K562 (cell line): Measurements from ENCODE around the gene MILR1. TPM values are rescaled to one million over a fixed set of nuclear protein-coding genes. Genes with fewer than 3 reads are reported as not detected.

ENCODE experiments used
- ATAC-seq: fragments of 200-7000 bp; cut with Tn5 transposase; 3 replicates; pipeline ENCODE4 v1.9.1; 2020; ENCODE audit warnings: moderate library complexity
- BruUV-seq: library from RNA; stranded (reverse); fragments of 400-500 nt; replicated peaks from 2 replicates; lab custom pipeline; 2021; lab: Mats Ljungman, UMichigan
- CTCF ChIA-PET: fragments of 300-600 bp; formaldehyde crosslinking; extraction: SDS; loops from one replicate; lab custom pipeline; 2021; ENCODE audit warnings: low intra/inter-chr PET ratio; lab: Yijun Ruan, JAX
- POLR2A ChIA-PET: fragments of 300-600, 350-650 bp; sonication (Branson Sonifier 250); formaldehyde crosslinking; extraction: SDS; loops from one replicate; lab custom pipeline; 2021; ENCODE audit warnings: antibody characterized with exemption, inconsistent platforms; lab: Yijun Ruan, JAX
- DNase-seq, 4 experiments: peaks; one replicate each; pipeline versions ENCODE4 v3.0.0 to v3.0.0-alpha.2; 2011 to 2018; ENCODE audit warnings: low spot score in 3 of 4, mixed read lengths in 3 of 4; ENCODE audit errors: extremely low read depth in 1 of 4
- FAIRE-seq: peaks from 2 replicates; lab custom pipeline; 2011; peaks lifted over from hg19 to GRCh38; lab: Jason Lieb, UNC
- H2AFZ ChIP-seq: 2 replicates; pipeline ENCODE4 v1.6.0; 2011; ENCODE audit warnings: low read depth, low read length, control low read depth, inconsistent platforms
- H3K27ac ChIP-seq: fragments of 200-600 bp; 3 replicates; pipeline ENCODE4 v1.8.0; 2011; ENCODE audit warnings: low read depth, mild to moderate bottlenecking, control low read depth, inconsistent platforms, low read length, moderate library complexity, mixed read lengths; ENCODE audit errors: extremely low read depth
- H3K27me3 ChIP-seq, 2 experiments: fragments of 300-600 bp in 1 of 2; 2 replicates in 1 of 2; 3 replicates in 1 of 2; pipeline versions ENCODE4 v1.6.0 to v1.8.0; 2011; ENCODE audit warnings: inconsistent platforms in 2 of 2, low read length in 2 of 2, mild to moderate bottlenecking in 1 of 2, mixed read lengths in 1 of 2, moderate library complexity in 1 of 2; ENCODE audit not compliant: control insufficient read depth in 2 of 2, insufficient read depth in 2 of 2
- H3K36me3 ChIP-seq: fragments of 300-600 bp; 3 replicates; pipeline ENCODE4 v1.8.0; 2011; ENCODE audit warnings: mild to moderate bottlenecking, low read length, inconsistent platforms; ENCODE audit not compliant: control insufficient read depth, insufficient read depth
- H3K4me1 ChIP-seq, 2 experiments: fragments of 200-600 bp in 1 of 2; replicated peaks in 1 of 2; 2 replicates in 1 of 2; 3 replicates in 1 of 2; pipeline versions ENCODE4 v1.5.1 to v1.8.0; 2011; ENCODE audit warnings: inconsistent platforms in 2 of 2, low read length in 2 of 2, mild to moderate bottlenecking in 1 of 2, mixed read lengths in 1 of 2, moderate library complexity in 1 of 2; ENCODE audit not compliant: control insufficient read depth in 2 of 2, insufficient read depth in 2 of 2
- H3K4me2 ChIP-seq: 2 replicates; pipeline ENCODE4 v1.6.1; 2011; ENCODE audit warnings: low read length, control low read depth, inconsistent platforms, mixed read lengths; ENCODE audit not compliant: insufficient read depth
- H3K4me3 ChIP-seq: fragments of 200-600 bp; sonication (generic), shearing (Covaris generic); 2 replicates; pipeline ENCODE4 v1.5.1; 2016; ENCODE audit warnings: control low read depth, inconsistent platforms
- H3K79me2 ChIP-seq: fragments of 200-600 bp; 3 replicates; pipeline ENCODE4 v1.8.0; 2011; ENCODE audit warnings: low read length, inconsistent platforms; ENCODE audit not compliant: control insufficient read depth, insufficient read depth
- H3K9ac ChIP-seq, 2 experiments: 2 replicates each; pipeline versions ENCODE4 v1.6.0 to v1.6.1; 2011; ENCODE audit warnings: low read depth in 2 of 2, low read length in 2 of 2, control low read depth in 1 of 2, inconsistent platforms in 1 of 2, mild to moderate bottlenecking in 1 of 2, mixed read lengths in 1 of 2; ENCODE audit not compliant: insufficient read depth in 1 of 2
- H3K9me1 ChIP-seq: one replicate; pipeline ENCODE4 v1.6.0; 2011; ENCODE audit warnings: inconsistent platforms, mild to moderate bottlenecking, low read length, moderate library complexity; ENCODE audit not compliant: control insufficient read depth, insufficient read depth
- H3K9me3 ChIP-seq: replicated peaks from 2 replicates; pipeline ENCODE4 v1.5.1; 2011; ENCODE audit warnings: low read depth, low read length, inconsistent platforms; ENCODE audit not compliant: control insufficient read depth, insufficient read depth
- H4K20me1 ChIP-seq: replicated peaks from 2 replicates; pipeline ENCODE4 v1.6.1; 2011; ENCODE audit warnings: low read length, inconsistent platforms, mixed read lengths; ENCODE audit not compliant: control insufficient read depth, insufficient read depth
- BRF1 ChIP-seq: IDR thresholded peaks from 3 replicates; pipeline ENCODE4 v1.6.1; 2011; ENCODE audit warnings: borderline replicate concordance, mild to moderate bottlenecking; ENCODE audit not compliant: insufficient read length; ENCODE audit errors: extremely low read depth
- CBFB ChIP-seq: sonication (generic); formaldehyde crosslinking; IDR thresholded peaks from 2 replicates; pipeline ENCODE4 v1.4.0; 2020; ENCODE audit warnings: mild to moderate bottlenecking, missing genetic modification reagents
- EHMT2 ChIP-seq: fragments of 450-650 bp; IDR thresholded peaks from 2 replicates; pipeline ENCODE4 v1.6.1; 2018; ENCODE audit warnings: antibody characterized with exemption
- GTF2F1 ChIP-seq: IDR thresholded peaks from 2 replicates; pipeline ENCODE4 v1.6.1; 2011; ENCODE audit warnings: low read depth, low read length, improper control_type of control experiment
- HMG20A ChIP-seq: fragments of 450-650 bp; formaldehyde crosslinking; conservative IDR thresholded peaks from 2 replicates; pipeline ENCODE4 v1.4.0; 2020; ENCODE audit warnings: mild to moderate bottlenecking, mixed read lengths
- JUNB ChIP-seq: fragments of 450-650 bp; formaldehyde crosslinking; conservative IDR thresholded peaks from 2 replicates; pipeline ENCODE4 v1.4.0; 2020; ENCODE audit warnings: mild to moderate bottlenecking
- MAZ ChIP-seq, 2 experiments: fragments of 450-650 bp in 1 of 2; sonication (generic) in 1 of 2; formaldehyde crosslinking; IDR thresholded peaks in 1 of 2; conservative IDR thresholded peaks in 1 of 2; 2 replicates each; pipeline versions ENCODE4 v1.4.0 to v1.5.0; 2020; ENCODE audit warnings: mild to moderate bottlenecking in 1 of 2, missing genetic modification reagents in 1 of 2
- NFE2 ChIP-seq: IDR thresholded peaks from 2 replicates; pipeline ENCODE4 v1.6.1; 2014; ENCODE audit warnings: antibody characterized with exemption, low read depth
- PCBP1 ChIP-seq: fragments of 200-400 bp; formaldehyde crosslinking; IDR thresholded peaks from 2 replicates; pipeline ENCODE4 v1.6.1; 2018; ENCODE audit warnings: mild to moderate bottlenecking, low read depth, low read length; ENCODE audit not compliant: poor library complexity, severe bottlenecking
- PRPF4 ChIP-seq: fragments of 200-400 bp; formaldehyde crosslinking; IDR thresholded peaks from one replicate; pipeline ENCODE4 v1.6.1; 2017; ENCODE audit warnings: low read length, low read depth, mild to moderate bottlenecking; ENCODE audit not compliant: insufficient read depth, poor library complexity, severe bottlenecking
- PTRF ChIP-seq: fragments of 450-650 bp; IDR thresholded peaks from 2 replicates; pipeline ENCODE4 v1.6.1; 2016; ENCODE audit warnings: mild to moderate bottlenecking, missing genetic modification characterization, missing compliant biosample characterization
- RBM34 ChIP-seq: fragments of 200-400 bp; formaldehyde crosslinking; IDR thresholded peaks from 2 replicates; pipeline ENCODE4 v1.6.1; 2018; ENCODE audit warnings: low read length, borderline replicate concordance; ENCODE audit not compliant: insufficient read depth
- RNF2 ChIP-seq: sonication (generic); IDR thresholded peaks from 2 replicates; pipeline ENCODE4 v1.6.1; 2016
- SIRT6 ChIP-seq: IDR thresholded peaks from one replicate; pipeline ENCODE4 v1.6.1; 2012; ENCODE audit warnings: low read depth, mild to moderate bottlenecking, control low read depth, inconsistent platforms, low read length, moderate library complexity
- SPI1 ChIP-seq: IDR thresholded peaks from 2 replicates; pipeline ENCODE4 v1.6.1; 2011; ENCODE audit warnings: low read depth, low read length, control low read depth, borderline replicate concordance
- ZNF197 ChIP-seq: fragments of 200-800 bp; sonication (Bioruptor generic); IDR thresholded peaks from 2 replicates; pipeline ENCODE4 v1.6.1; 2016; ENCODE audit warnings: low read depth, missing genetic modification characterization, missing compliant biosample characterization
- ZNF224 ChIP-seq: sonication (generic); formaldehyde crosslinking; IDR thresholded peaks from 2 replicates; pipeline ENCODE4 v1.8.0; 2022; ENCODE audit warnings: mild to moderate bottlenecking, missing genetic modification reagents
- ZNF561 ChIP-seq: fragments of 450-650 bp; formaldehyde crosslinking; conservative IDR thresholded peaks from 2 replicates; pipeline ENCODE4 v1.4.0; 2020; ENCODE audit warnings: mild to moderate bottlenecking, moderate library complexity
- ZNF57 ChIP-seq: fragments of 450-650 bp; formaldehyde crosslinking; IDR thresholded peaks from 2 replicates; pipeline ENCODE4 v1.4.0; 2020; ENCODE audit warnings: mild to moderate bottlenecking, moderate library complexity
- WGBS: fragments of 100-300 bp; shearing (Covaris generic); methylation state at CpG from one replicate; pipeline ENCODE4 v1.1.6; 2016; ENCODE audit warnings: low coverage, mixed read lengths; ENCODE audit not compliant: insufficient coverage; ENCODE audit errors: missing lambda C conversion rate; 5-methylcytosine and 5-hydroxymethylcytosine counted together
- in situ Hi-C: fragments of 300-500 bp; cut with MboI; formaldehyde crosslinking; loops from 4 replicates; pipeline ENCODE4 v1.15.0; 2018; ENCODE audit warnings: inconsistent platforms, mixed read lengths
- intact Hi-C: fragments of 100-400 bp; cut with micrococcal nuclease; formaldehyde crosslinking; loops from 2 replicates; pipeline ENCODE4 v1.14.2; 2022
- polyA plus RNA-seq, 8 experiments: library from polyadenylated mRNA; depleted of rRNA in 4 of 8; stranded (reverse) in 5 of 8; unstranded in 3 of 8; fragments of >200 nt; fragmentation: Nextera tagmentation in 2 of 8; fragmentation: Illumina TruSeq in 1 of 8; extraction: Ambion mirVana in 2 of 8; extraction: Trizol in 1 of 8; gene quantifications; 2 replicates each; pipeline versions ENCODE4 v1.2.1 to v1.2.3, GENCODE V29; 2011 to 2014; ENCODE audit warnings: inconsistent platforms in 1 of 8, missing spikeins in 1 of 8
- total RNA-seq, 7 experiments: library from RNA; depleted of rRNA in 6 of 7; stranded (reverse); fragments of >200 nt in 6 of 7; fragmentation: Illumina TruSeq in 2 of 7; extraction: Trizol in 2 of 7; gene quantifications; 2 replicates each; pipeline versions ENCODE4 v1.2.1 to v1.2.3, GENCODE V29; 2011 to 2021; ENCODE audit warnings: low replicate concordance in 1 of 7
- TF ChIP-seq, protein P1 (sequence below): fragments of 450-650 bp; formaldehyde crosslinking; IDR thresholded peaks from 2 replicates; pipeline ENCODE4 v1.4.0; 2020; ENCODE audit warnings: mild to moderate bottlenecking, moderate library complexity

The MILR1 gene
- total and polyA plus RNA-seq, 9 of the 15 experiments (the other 6 are each of a cell fraction or from before 2014, with no cell fraction given), result 3.8 to 14.1 (median 7.1) TPM

GRCh38 chr17:64442541-64442971 lies 6.4 kb upstream of the MILR1 start (continued):
- TF ChIP-seq PTRF (no peak), ZNF57 (CRISPR knock-in tag) (no peak)
- TF ChIP-seq, all 486 proteins: peak for 8

DNA sequence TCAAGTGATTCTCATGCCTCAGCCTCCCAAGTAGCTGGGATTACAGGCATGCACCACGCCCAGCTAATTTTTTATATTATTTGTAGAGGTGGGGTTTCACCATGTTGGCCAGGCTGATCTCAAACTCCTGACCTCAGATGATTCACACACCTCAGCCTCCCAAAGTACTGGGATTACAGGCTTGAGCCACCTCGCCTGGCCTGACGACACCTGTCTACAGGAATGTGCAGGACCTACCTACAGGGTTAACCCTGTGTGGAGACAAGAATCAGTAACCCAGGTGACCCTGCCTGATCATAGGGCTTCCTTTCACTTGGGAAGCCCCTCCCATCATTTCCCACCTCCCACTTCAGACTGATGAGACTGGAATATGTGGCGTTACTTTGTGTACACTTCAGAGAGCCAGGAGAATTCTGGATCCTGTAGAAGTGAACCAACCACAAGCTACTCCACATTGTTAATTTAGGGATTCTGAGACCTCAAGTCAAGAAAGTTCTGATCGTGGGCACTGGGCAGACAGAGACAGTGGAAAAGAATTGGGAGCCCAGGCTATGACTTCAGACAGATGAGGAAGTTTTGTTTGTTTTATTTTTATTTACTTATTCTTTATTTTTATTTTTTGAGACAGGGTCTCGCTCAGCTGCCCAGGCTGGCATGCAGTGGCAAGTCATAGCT lies 5.7 kb upstream of the MILR1 start:
- H3K27me3 ChIP-seq, result no peaks in the 10 kb centered on the region
- no peaks in the 10 kb centered on the region for H3K9me1 ChIP-seq
- TF ChIP-seq CBFB (no peak), RBM34 (no peak), PRPF4 (no peak), EHMT2 (no peak), ZNF197 (CRISPR knock-in tag) (no peak), SPI1 (no peak), JUNB (CRISPR knock-in tag) (no peak), PCBP1 (no peak), ZNF561 (no peak), ZNF224 (CRISPR knock-in tag) (no peak), HMG20A (CRISPR knock-in tag) (no peak), GTF2F1 (no peak), SIRT6 (no peak), MAZ (CRISPR knock-in tag; conservative IDR thresholded peaks at IDR 0.05 in 1 of 2, IDR thresholded peaks at IDR 0.05 in 1 of 2) (no peak), NFE2 (no peak), RNF2 (no peak), BRF1 (no peak)
- TF ChIP-seq, protein P1, sequence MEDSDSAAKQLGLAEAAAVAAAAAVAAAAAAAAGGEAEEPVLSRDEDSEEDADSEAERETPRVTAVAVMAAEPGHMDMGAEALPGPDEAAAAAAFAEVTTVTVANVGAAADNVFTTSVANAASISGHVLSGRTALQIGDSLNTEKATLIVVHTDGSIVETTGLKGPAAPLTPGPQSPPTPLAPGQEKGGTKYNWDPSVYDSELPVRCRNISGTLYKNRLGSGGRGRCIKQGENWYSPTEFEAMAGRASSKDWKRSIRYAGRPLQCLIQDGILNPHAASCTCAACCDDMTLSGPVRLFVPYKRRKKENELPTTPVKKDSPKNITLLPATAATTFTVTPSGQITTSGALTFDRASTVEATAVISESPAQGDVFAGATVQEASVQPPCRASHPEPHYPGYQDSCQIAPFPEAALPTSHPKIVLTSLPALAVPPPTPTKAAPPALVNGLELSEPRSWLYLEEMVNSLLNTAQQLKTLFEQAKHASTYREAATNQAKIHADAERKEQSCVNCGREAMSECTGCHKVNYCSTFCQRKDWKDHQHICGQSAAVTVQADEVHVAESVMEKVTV, result no peak
- no peak overlapping the region for H3K27ac ChIP-seq
- no peak overlapping the region for H3K4me3 ChIP-seq
- H3K79me2 ChIP-seq, result no peaks in the 10 kb centered on the region
- H3K9ac ChIP-seq, result no peak overlapping the region
- intact Hi-C loops, result no loop called here
- DNase-seq, result no peak
- H3K4me1 ChIP-seq, result peaks cover 5 to 9% of the 10 kb centered on the region in 2 experiments; a peak in 4 of 5 replicates
- CTCF ChIA-PET, result no interaction called here
- H3K4me2 ChIP-seq, result no peak overlapping the region
- POLR2A ChIA-PET, result interaction anchor here (0.6 to 1.0 kb wide), 4 partner anchors 12 to 64 kb away, joined by 3 to 4 read pairs (median 4); no protein-coding TSS in a partner anchor
- H4K20me1 ChIP-seq, result no peaks in the 10 kb centered on the region
- H2AFZ ChIP-seq, result no peak overlapping the region
- WGBS, result 73% methylated on average over 6 of the region's 6 CpGs
- no TSS peak for BruUV-seq
- H3K36me3 ChIP-seq, result no peaks in the 10 kb centered on the region
- peaks cover 5% of the 10 kb centered on the region; the same call in 1 of the 2 replicates for H3K9me3 ChIP-seq
- ATAC-seq, result no peak
- FAIRE-seq, result no peak
- in situ Hi-C loops, result no loop called here
